SU-DHL-6 (cell line): Measurements from ENCODE around the gene BUD13.

Experiments
- H2AFZ ChIP-seq: fragments of 200-600 bp; sonication (generic); 2 replicates; pipeline ENCODE4 v1.6.1; 2014; ENCODE audit warnings: low read depth, mild to moderate bottlenecking, moderate library complexity, mixed read lengths, antibody characterized with exemption, low read length; ENCODE audit not compliant: severe bottlenecking
- H3F3A ChIP-seq: fragments of 200-600 bp; shearing (Covaris generic); 2 replicates; pipeline ENCODE4 v1.6.0; 2016; ENCODE audit warnings: antibody characterized with exemption, mild to moderate bottlenecking; ENCODE audit not compliant: insufficient read depth
- H3K27ac ChIP-seq: fragments of 200-600 bp; sonication (generic); 2 replicates; pipeline ENCODE4 v1.5.1; 2016; ENCODE audit warnings: low read depth, mild to moderate bottlenecking, low read length, moderate library complexity, mixed read lengths
- H3K27me3 ChIP-seq: fragments of 200-600 bp; sonication (generic), shearing (Covaris generic); 2 replicates; pipeline ENCODE4 v1.6.0; 2014; ENCODE audit warnings: mild to moderate bottlenecking, low read length
- H3K36me3 ChIP-seq: fragments of 200-600 bp; sonication (generic); 2 replicates; pipeline ENCODE4 v1.6.1; 2014; ENCODE audit warnings: mild to moderate bottlenecking, low read length, mixed read lengths
- H3K4me2 ChIP-seq: fragments of 300-600, 200-600 bp; shearing (Covaris generic), sonication (generic); 2 replicates; pipeline ENCODE4 v1.6.0; 2014; ENCODE audit warnings: low read length, low read depth, mild to moderate bottlenecking; ENCODE audit not compliant: poor library complexity, severe bottlenecking
- H3K4me3 ChIP-seq: fragments of 200-600 bp; sonication (generic); 2 replicates; pipeline ENCODE4 v1.5.1; 2014; ENCODE audit warnings: antibody characterized with exemption, low read length, mild to moderate bottlenecking, mixed read lengths; ENCODE audit not compliant: insufficient read depth, poor library complexity, severe bottlenecking
- H3K79me2 ChIP-seq: fragments of 200-600 bp; sonication (generic); 2 replicates; pipeline ENCODE4 v1.6.1; 2014; ENCODE audit warnings: mild to moderate bottlenecking, low read length, moderate library complexity; ENCODE audit not compliant: insufficient read depth
- H3K9ac ChIP-seq: fragments of 200-600 bp; sonication (generic); 2 replicates; pipeline ENCODE4 v1.7.0; 2014; ENCODE audit warnings: mild to moderate bottlenecking, low read length
- H3K9me2 ChIP-seq: fragments of 200-600 bp; sonication (generic); replicated peaks from 2 replicates; pipeline ENCODE4 v1.6.1; 2014; ENCODE audit warnings: low read length; ENCODE audit not compliant: insufficient read depth
- H3K9me3 ChIP-seq: fragments of 200-600 bp; sonication (generic); 2 replicates; pipeline ENCODE4 v1.6.1; 2014; ENCODE audit warnings: low read length, mixed read lengths; ENCODE audit not compliant: insufficient read depth
- H4K20me1 ChIP-seq: fragments of 200-600 bp; sonication (generic); 2 replicates; pipeline ENCODE4 v1.6.1; 2014; ENCODE audit warnings: low read depth, mild to moderate bottlenecking, antibody characterized with exemption, low read length, moderate library complexity, mixed read lengths
- EZH2phosphoT487 ChIP-seq: fragments of 200-600 bp; sonication (generic), shearing (Covaris generic); conservative IDR thresholded peaks from 2 replicates; pipeline ENCODE4 v1.6.1; 2018; ENCODE audit warnings: mild to moderate bottlenecking, antibody characterized with exemption, low read length, moderate library complexity, mixed read lengths
- TF ChIP-seq, protein P1 (sequence below): fragments of 200-600 bp; sonication (generic); IDR thresholded peaks from one replicate; pipeline ENCODE4 v1.5.1; 2017; ENCODE audit warnings: antibody characterized with exemption, mild to moderate bottlenecking, low read length, moderate library complexity; ENCODE audit not compliant: insufficient read depth, poor library complexity, severe bottlenecking

The BUD13 gene

DNA sequence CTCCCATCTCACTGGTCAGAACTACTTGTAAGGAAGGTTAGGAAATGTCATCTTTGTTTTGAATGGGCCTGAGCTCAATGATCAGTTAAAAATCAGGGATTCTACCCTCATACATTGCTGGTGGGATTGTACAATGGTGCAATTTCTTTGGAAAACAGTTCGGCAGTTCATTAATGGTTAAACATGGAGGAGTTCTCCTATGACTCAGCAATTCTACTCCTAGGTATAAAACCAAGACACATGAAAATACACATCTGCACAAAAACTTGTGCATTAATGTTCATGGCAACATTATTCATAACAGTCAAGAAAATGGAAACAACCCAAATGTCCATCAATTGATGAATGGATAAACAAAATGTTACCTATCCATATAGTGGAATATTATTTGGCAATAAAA lies 23.8 kb upstream of the BUD13 start:
- no peak overlapping the region for H3K9ac ChIP-seq
- H3K4me2 ChIP-seq: no peak overlapping the region
- TF ChIP-seq, protein P1, sequence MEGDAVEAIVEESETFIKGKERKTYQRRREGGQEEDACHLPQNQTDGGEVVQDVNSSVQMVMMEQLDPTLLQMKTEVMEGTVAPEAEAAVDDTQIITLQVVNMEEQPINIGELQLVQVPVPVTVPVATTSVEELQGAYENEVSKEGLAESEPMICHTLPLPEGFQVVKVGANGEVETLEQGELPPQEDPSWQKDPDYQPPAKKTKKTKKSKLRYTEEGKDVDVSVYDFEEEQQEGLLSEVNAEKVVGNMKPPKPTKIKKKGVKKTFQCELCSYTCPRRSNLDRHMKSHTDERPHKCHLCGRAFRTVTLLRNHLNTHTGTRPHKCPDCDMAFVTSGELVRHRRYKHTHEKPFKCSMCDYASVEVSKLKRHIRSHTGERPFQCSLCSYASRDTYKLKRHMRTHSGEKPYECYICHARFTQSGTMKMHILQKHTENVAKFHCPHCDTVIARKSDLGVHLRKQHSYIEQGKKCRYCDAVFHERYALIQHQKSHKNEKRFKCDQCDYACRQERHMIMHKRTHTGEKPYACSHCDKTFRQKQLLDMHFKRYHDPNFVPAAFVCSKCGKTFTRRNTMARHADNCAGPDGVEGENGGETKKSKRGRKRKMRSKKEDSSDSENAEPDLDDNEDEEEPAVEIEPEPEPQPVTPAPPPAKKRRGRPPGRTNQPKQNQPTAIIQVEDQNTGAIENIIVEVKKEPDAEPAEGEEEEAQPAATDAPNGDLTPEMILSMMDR: no peak
- TF ChIP-seq EZH2phosphoT487: no peak
- no peaks in the 10 kb centered on the region for H3K36me3 ChIP-seq
- no peaks in the 10 kb centered on the region for H4K20me1 ChIP-seq
- no peak overlapping the region for H2AFZ ChIP-seq
- no peaks in the 10 kb centered on the region for H3F3A ChIP-seq
- H3K27me3 ChIP-seq: no peaks in the 10 kb centered on the region
- H3K4me3 ChIP-seq: no peak overlapping the region
- H3K27ac ChIP-seq: no peak overlapping the region
- no peaks in the 10 kb centered on the region for H3K9me2 ChIP-seq
- no peaks in the 10 kb centered on the region for H3K79me2 ChIP-seq
- no peaks in the 10 kb centered on the region for H3K9me3 ChIP-seq

DNA sequence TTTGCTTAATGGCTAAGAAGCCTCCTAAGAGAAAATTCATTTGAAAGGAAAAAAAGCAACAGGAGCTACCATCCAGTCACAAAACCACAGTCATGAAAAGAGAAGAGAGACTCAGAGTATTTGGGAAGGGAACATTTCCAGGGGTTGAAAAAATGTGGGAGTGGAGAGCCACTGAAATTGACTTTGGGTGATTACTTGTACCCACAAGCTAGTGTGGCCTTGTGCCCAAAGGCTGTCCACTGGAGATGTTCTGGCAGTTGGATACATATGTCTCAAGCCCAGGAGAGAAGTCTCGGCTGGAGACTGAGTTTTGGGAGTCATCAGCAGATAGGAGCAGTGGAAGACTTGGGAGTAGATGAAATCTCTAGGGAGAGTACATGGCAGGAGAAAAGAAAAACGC lies 22.1 kb upstream of the BUD13 start:
- Histone ChIP-seq H2AFZ (no peak overlapping the region), H3K36me3 (no peaks in the 10 kb centered on the region), H3K9me2 (no peaks in the 10 kb centered on the region), H3K9me3 (no peaks in the 10 kb centered on the region), H3K9ac (no peak overlapping the region), H3K27me3 (no peaks in the 10 kb centered on the region), H3K79me2 (no peaks in the 10 kb centered on the region), H4K20me1 (no peaks in the 10 kb centered on the region), H3K4me2 (no peak overlapping the region), H3K27ac (no peak overlapping the region), H3K4me3 (no peak overlapping the region), H3F3A (no peaks in the 10 kb centered on the region)
- no peak for TF ChIP-seq EZH2phosphoT487
- TF ChIP-seq, protein P1: no peak

DNA sequence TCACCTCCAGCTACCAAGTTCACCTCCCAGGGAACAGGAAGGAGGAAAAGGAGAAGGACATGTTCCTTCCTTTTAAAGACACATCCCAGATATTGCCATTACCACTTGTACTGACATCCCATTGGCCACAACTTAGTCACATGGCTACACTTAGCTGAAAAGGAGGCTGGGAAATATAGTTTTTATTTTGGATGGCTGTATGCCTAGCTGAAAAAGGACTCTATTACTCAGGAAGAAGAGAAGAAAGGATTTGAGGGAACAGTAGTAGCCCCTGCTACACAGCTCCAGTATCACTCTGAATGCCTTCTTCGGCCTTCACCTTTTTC lies 20.9 kb upstream of the BUD13 start:
- Histone ChIP-seq H3K9ac (no peak overlapping the region), H3K79me2 (no peaks in the 10 kb centered on the region), H4K20me1 (no peaks in the 10 kb centered on the region), H2AFZ (no peak overlapping the region), H3K4me2 (no peak overlapping the region), H3K27me3 (no peaks in the 10 kb centered on the region), H3K9me3 (no peaks in the 10 kb centered on the region), H3F3A (no peaks in the 10 kb centered on the region), H3K4me3 (no peak overlapping the region), H3K27ac (no peak overlapping the region), H3K36me3 (no peaks in the 10 kb centered on the region), H3K9me2 (no peaks in the 10 kb centered on the region)
- TF ChIP-seq, protein P1: no peak
- no peak for TF ChIP-seq EZH2phosphoT487
